PC-3 (cell line): Measurements from ENCODE around the gene SH3RF2. TPM values are rescaled to one million over a fixed set of nuclear protein-coding genes. Genes with fewer than 3 reads are reported as not detected.

Experiments used
- ATAC-seq: fragments of 200-7000 bp; cut with Tn5 transposase; 2 replicates; pipeline ENCODE4 v1.9.1; 2020; ENCODE audit warnings: mild to moderate bottlenecking, moderate library complexity
- BruUV-seq: library from RNA; stranded (reverse); fragments of 400-500 nt; replicated peaks from 2 replicates; lab custom pipeline; 2021; lab: Mats Ljungman, UMichigan
- CTCF ChIA-PET: fragments of 300-600 bp; sonication (Branson Sonifier 250); formaldehyde crosslinking; loops from one replicate; lab custom pipeline; 2022; ENCODE audit warnings: antibody characterized with exemption; lab: Charles Lee
- POLR2A ChIA-PET: fragments of 300-600 bp; sonication (Branson Sonifier 250); formaldehyde crosslinking; loops from one replicate; lab custom pipeline; 2022; ENCODE audit warnings: antibody characterized with exemption; ENCODE audit not compliant: unreplicated experiment; lab: Charles Lee
- DNase-seq: peaks from one replicate; pipeline ENCODE4 v3.0.0-alpha.2; 2015
- H2AFZ ChIP-seq: fragments of 300-600 bp; sonication (generic); 2 replicates; pipeline ENCODE4 v1.6.0; 2016; ENCODE audit warnings: antibody characterized with exemption, low read length
- H3F3A ChIP-seq: fragments of 300-600 bp; sonication (generic); one replicate; pipeline ENCODE4 v1.6.0; 2017; ENCODE audit warnings: antibody characterized with exemption, low read length, control low read depth, mild to moderate bottlenecking; ENCODE audit not compliant: unreplicated experiment
- H3K27ac ChIP-seq: fragments of 300-600 bp; sonication (generic); 2 replicates; pipeline ENCODE4 v1.5.1; 2016; ENCODE audit warnings: mild to moderate bottlenecking, low read length
- H3K27me3 ChIP-seq: fragments of 300-600 bp; sonication (generic); 2 replicates; pipeline ENCODE4 v1.6.1; 2016; ENCODE audit warnings: low read length, mixed read lengths
- H3K36me3 ChIP-seq: fragments of 300-600 bp; sonication (generic); 2 replicates; pipeline ENCODE4 v1.6.1; 2016; ENCODE audit warnings: low read depth, mixed run types, low read length, mixed read lengths
- H3K4me1 ChIP-seq: fragments of 300-600 bp; sonication (generic); 2 replicates; pipeline ENCODE4 v1.5.1; 2016; ENCODE audit warnings: low read length; ENCODE audit not compliant: insufficient read depth
- H3K4me2 ChIP-seq: fragments of 300-600 bp; sonication (generic); 2 replicates; pipeline ENCODE4 v1.6.0; 2016; ENCODE audit warnings: low read length
- H3K4me3 ChIP-seq: fragments of 300-600 bp; sonication (generic); 2 replicates; pipeline ENCODE4 v1.5.1; 2016; ENCODE audit warnings: mild to moderate bottlenecking, low read length, mixed read lengths
- H3K79me2 ChIP-seq: fragments of 300-600 bp; sonication (generic); 2 replicates; pipeline ENCODE4 v1.6.1; 2017; ENCODE audit warnings: low read length, mixed read lengths
- H3K9ac ChIP-seq: fragments of 300-600 bp; sonication (generic); 2 replicates; pipeline ENCODE4 v1.6.0; 2016; ENCODE audit warnings: mild to moderate bottlenecking, low read length
- H3K9me2 ChIP-seq: fragments of 300-600 bp; sonication (generic); replicated peaks from 2 replicates; pipeline ENCODE4 v1.6.1; 2016; ENCODE audit warnings: mixed run types, low read length, mixed read lengths
- H3K9me3 ChIP-seq: fragments of 300-600 bp; sonication (generic); 2 replicates; pipeline ENCODE4 v1.6.1; 2016; ENCODE audit warnings: low read length, mixed read lengths
- H4K20me1 ChIP-seq: fragments of 300-600 bp; sonication (generic); 2 replicates; pipeline ENCODE4 v1.6.1; 2016; ENCODE audit warnings: low read length, mixed read lengths
- CTCF ChIP-seq: fragments of 300-600 bp; sonication (generic); conservative IDR thresholded peaks from 2 replicates; pipeline ENCODE4 v1.5.1; 2017; ENCODE audit warnings: antibody characterized with exemption, low read depth, mild to moderate bottlenecking, low read length
- EZH2 ChIP-seq: fragments of 300-600 bp; sonication (generic); IDR thresholded peaks from one replicate; pipeline ENCODE4 v1.6.1; 2017; ENCODE audit warnings: antibody characterized with exemption, mild to moderate bottlenecking, low read length; ENCODE audit not compliant: unreplicated experiment
- EZH2phosphoT487 ChIP-seq: fragments of 300-600 bp; sonication (generic); IDR thresholded peaks from 2 replicates; pipeline ENCODE4 v1.6.1; 2018; ENCODE audit warnings: mild to moderate bottlenecking, antibody characterized with exemption, low read length, borderline replicate concordance
- intact Hi-C: fragments of 100-400 bp; cut with micrococcal nuclease; formaldehyde crosslinking; loops from 2 replicates; pipeline ENCODE4 v1.9.0; 2023
- total RNA-seq: library from RNA; depleted of rRNA; stranded (reverse); fragments of >200 nt; gene quantifications from 2 replicates; pipeline ENCODE4 v1.2.3, GENCODE V29; 2014

The SH3RF2 gene
- total RNA-seq, 1 experiment from 2014 or later: 5.9 TPM

- H3K4me1 ChIP-seq: no peaks in the 10 kb centered on the region
- H3K79me2 ChIP-seq: no peaks in the 10 kb centered on the region
- no peaks in the 10 kb centered on the region for H3K36me3 ChIP-seq
- H4K20me1 ChIP-seq: no peaks in the 10 kb centered on the region
- H2AFZ ChIP-seq: no peak overlapping the region
- no peaks in the 10 kb centered on the region for H3K27me3 ChIP-seq
- ATAC-seq: no peak
- no peak for TF ChIP-seq CTCF
- TF ChIP-seq EZH2: no peak
- TF ChIP-seq EZH2phosphoT487: no peak
- intact Hi-C loops: no loop called here
- no peak for DNase-seq
- no peak overlapping the region for H3K4me2 ChIP-seq
- ChIA-PET CTCF (no interaction called here), POLR2A (no interaction called here)
- no peak overlapping the region for H3K27ac ChIP-seq
- H3K9me3 ChIP-seq: no peaks in the 10 kb centered on the region
- H3F3A ChIP-seq: no peaks in the 10 kb centered on the region
- no peaks in the 10 kb centered on the region for H3K9me2 ChIP-seq
- no peak overlapping the region for H3K4me3 ChIP-seq
- no peak overlapping the region for H3K9ac ChIP-seq
- no TSS peak for BruUV-seq
Measured at GRCh38 chr5:146072595-146072994, 136.2 kb downstream of the SH3RF2 start.

- Histone ChIP-seq H2AFZ (no peak overlapping the region), H3K4me1 (no peaks in the 10 kb centered on the region), H3K79me2 (no peaks in the 10 kb centered on the region), H3K27ac (no peak overlapping the region), H3K4me3 (no peak overlapping the region), H3K27me3 (no peaks in the 10 kb centered on the region), H3K4me2 (no peak overlapping the region), H3K36me3 (no peaks in the 10 kb centered on the region), H3K9me3 (no peaks in the 10 kb centered on the region), H4K20me1 (no peaks in the 10 kb centered on the region), H3F3A (no peaks in the 10 kb centered on the region), H3K9me2 (no peaks in the 10 kb centered on the region), H3K9ac (no peak overlapping the region)
- intact Hi-C loops: no loop called here
- TF ChIP-seq CTCF: no peak
- ATAC-seq: no peak
- BruUV-seq: no TSS peak
- ChIA-PET CTCF (no interaction called here), POLR2A (no interaction called here)
- DNase-seq: no peak
Measured at GRCh38 chr5:146073239-146073900, 137.0 kb downstream of the SH3RF2 start.

GRCh38 chr5:146076028-146076427, 139.7 kb downstream of the SH3RF2 start:
- H3K4me2 ChIP-seq: no peak overlapping the region
- H3F3A ChIP-seq: no peaks in the 10 kb centered on the region
- no peaks in the 10 kb centered on the region for H3K9me2 ChIP-seq
- no peak for DNase-seq
- H3K9ac ChIP-seq: no peak overlapping the region
- H3K27me3 ChIP-seq: no peaks in the 10 kb centered on the region
- intact Hi-C loops: no loop called here
- BruUV-seq: no TSS peak
- H3K4me1 ChIP-seq: peaks cover 8% of the 10 kb centered on the region; the same call in 1 of the 2 replicates
- ATAC-seq: no peak
- CTCF ChIA-PET: interaction anchor here (0.6 kb wide), 1 partner anchor 19 kb away, joined by 3 read pairs; no protein-coding TSS in a partner anchor
- no peaks in the 10 kb centered on the region for H3K79me2 ChIP-seq
- no peak overlapping the region for H3K4me3 ChIP-seq
- H3K27ac ChIP-seq: no peak overlapping the region
- TF ChIP-seq EZH2: no peak
- TF ChIP-seq EZH2phosphoT487: no peak
- no peak for TF ChIP-seq CTCF
- no peak overlapping the region for H2AFZ ChIP-seq
- no peaks in the 10 kb centered on the region for H3K36me3 ChIP-seq
- no peaks in the 10 kb centered on the region for H3K9me3 ChIP-seq
- no peaks in the 10 kb centered on the region for H4K20me1 ChIP-seq
- POLR2A ChIA-PET: no interaction called here
